ENCODE measurements around the gene AIMP1.
"Not testable (repeated sequence)": the region's sequence is repeated elsewhere in the genome, so short reads cannot be mapped to it uniquely, and the experiment has no call there.

AIMP1 gene

GRCh38 chr4:106355193-106355592 is 38.8 kb downstream of the AIMP1 start:
- no peak for DNase-seq

- DNase-seq = no peak
These were observed 42.5 kb downstream of the AIMP1 start for GRCh38 chr4:106358899-106359298.

GRCh38 chr4:106362086-106362825 is 45.9 kb downstream of the AIMP1 start:
- DNase-seq = no peak

GRCh38 chr4:106364282-106364681 is 47.9 kb downstream of the AIMP1 start:
- DNase-seq = no peak

GRCh38 chr4:106365613-106366012 is 49.3 kb downstream of the AIMP1 start:
- DNase-seq = no peak

- no peak for DNase-seq
These were observed 49.7 kb downstream of the AIMP1 start for GRCh38 chr4:106366026-106366425.

GRCh38 chr4:106367072-106367471 is 50.7 kb downstream of the AIMP1 start:
- no peak for DNase-seq

- DNase-seq = no peak
These were observed 52.3 kb downstream of the AIMP1 start, which contains the start of gene GIMD1 for GRCh38 chr4:106368678-106369077. Gene GIMD1 (minus strand): TSS chr4:106368778. CDS start chr4:106367435, 1,343 bp downstream.

GRCh38 chr4:106369456-106370060 is 53.2 kb downstream of the AIMP1 start:
- no peak for DNase-seq

- DNase-seq = no peak
These were observed 53.9 kb downstream of the AIMP1 start for GRCh38 chr4:106370214-106370613.

- DNase-seq = no peak
These were observed 54.8 kb downstream of the AIMP1 start for GRCh38 chr4:106371161-106371560.

- no peak for DNase-seq
These were observed 56.7 kb downstream of the AIMP1 start for GRCh38 chr4:106373026-106373425.

- DNase-seq = no peak
These were observed 63.8 kb downstream of the AIMP1 start for GRCh38 chr4:106380179-106380578.

- no peak for DNase-seq
These were observed 68.5 kb downstream of the AIMP1 start for GRCh38 chr4:106384878-106385277.

- DNase-seq = no peak
These were observed 69.6 kb downstream of the AIMP1 start for GRCh38 chr4:106385853-106386393.

- no peak for DNase-seq
These were observed 79.2 kb downstream of the AIMP1 start for GRCh38 chr4:106395582-106395981.

- not testable (repeated sequence) for DNase-seq
These were observed 82.5 kb downstream of the AIMP1 start for GRCh38 chr4:106398898-106399297.

All from activated naive CD4-positive, alpha-beta T cell treated with anti-CD3 and anti-CD28 coated beads, Interleukin-2, amount 50 U/mL, for 16 hours (primary cell).